D341Med (cell line): ENCODE measurements around the gene DOCK11.

ENCODE experiments used
- DNase-seq: peaks from one replicate; pipeline ENCODE4 v3.0.0; 2012; ENCODE audit warnings: low spot score

Gene DOCK11

DNA sequence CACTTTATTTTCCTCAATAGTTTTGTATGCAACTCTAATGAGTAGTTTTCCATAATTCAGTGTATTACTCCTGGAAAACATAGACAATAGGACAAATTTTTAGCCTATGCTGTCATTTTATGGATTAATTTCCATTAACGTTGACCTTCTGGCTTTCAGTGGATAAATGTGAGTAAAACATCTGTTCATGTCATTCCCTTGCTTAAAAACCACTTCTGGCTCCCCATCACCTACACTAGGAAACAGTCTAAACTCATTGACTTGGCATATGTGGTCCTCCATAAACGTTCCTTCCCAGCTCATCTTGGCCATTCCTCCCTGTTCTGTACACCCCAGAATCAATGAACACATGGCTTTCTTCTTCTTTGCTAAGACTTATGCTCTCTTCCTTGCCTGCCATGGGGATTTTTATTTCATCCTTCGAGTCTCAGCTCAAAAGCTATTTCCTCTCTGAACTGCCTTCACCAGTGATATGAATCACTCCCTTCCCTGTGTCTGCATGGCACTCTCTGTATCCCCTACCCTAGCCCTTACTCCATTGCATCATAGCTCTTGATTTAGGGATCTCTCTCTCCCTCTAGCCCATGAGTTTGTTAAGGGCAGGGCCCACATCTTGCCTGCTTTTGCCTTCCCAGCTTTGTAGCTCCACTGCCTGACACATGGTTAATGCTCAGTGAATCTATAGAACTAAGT is 34.8 kb downstream of the DOCK11 start:
- DNase-seq, result no peak

DNA sequence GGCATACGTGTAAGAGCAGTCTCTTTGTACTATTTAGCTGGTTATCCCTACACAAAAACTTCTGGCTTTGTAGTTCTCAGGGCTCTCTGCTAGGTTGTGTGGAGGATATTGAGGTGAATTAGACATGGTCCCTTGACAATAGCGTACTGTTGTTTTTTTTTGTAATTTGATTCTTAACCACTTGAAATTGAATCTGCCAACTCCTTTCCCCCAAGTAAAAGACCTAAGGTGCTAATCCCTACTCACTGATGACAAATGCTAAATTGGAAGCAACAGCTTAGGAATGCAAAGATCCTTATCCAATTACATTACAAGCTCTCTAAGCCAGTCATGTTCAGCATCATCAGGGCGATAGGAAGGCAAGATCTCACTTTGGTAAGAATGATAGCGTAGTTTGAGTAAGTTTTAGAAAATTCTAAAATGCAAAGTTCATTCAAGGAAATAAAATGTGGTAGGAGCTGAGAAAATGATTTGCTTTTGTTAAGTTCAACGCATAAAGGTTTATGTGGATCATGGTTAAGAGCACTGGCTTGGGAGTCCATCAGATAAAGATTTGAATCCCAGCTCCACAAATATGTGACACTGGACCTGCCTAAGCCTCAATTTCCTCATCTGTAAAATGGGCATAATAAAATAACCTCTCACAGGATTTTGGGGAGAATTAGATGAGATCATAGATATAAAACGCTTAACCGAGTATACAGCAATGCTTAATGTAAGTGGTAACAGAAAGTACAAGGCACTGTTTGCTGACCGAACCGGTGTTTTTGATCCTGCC is 39.3 kb downstream of the DOCK11 start:
- DNase-seq, result peak; percentile 26

- no peak for DNase-seq
Measured at GRCh38 chrX:118536204-118536603, 40.6 kb downstream of the DOCK11 start.

GRCh38 chrX:118536687-118537461 is 41.3 kb downstream of the DOCK11 start:
- no peak for DNase-seq

DNA sequence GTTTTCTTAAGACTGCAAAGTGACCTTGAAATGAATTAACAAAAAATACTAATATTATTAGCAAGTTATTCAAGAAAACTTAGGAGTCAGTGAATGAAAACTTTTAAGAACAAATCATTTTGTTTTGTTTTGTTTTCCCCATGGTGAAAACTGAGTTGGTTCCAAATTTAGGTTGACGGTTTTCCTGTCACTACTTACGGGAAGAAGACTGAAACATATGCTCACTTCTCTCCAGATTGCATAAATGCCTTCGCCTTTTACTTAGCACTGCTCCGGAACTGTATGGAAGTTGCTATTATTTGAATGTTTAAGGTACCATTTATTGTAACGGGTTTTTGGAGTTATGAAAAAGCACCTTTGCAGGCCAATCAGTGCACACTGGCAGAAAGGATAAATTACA is 42.8 kb downstream of the DOCK11 start:
- DNase-seq, result no peak

DNA sequence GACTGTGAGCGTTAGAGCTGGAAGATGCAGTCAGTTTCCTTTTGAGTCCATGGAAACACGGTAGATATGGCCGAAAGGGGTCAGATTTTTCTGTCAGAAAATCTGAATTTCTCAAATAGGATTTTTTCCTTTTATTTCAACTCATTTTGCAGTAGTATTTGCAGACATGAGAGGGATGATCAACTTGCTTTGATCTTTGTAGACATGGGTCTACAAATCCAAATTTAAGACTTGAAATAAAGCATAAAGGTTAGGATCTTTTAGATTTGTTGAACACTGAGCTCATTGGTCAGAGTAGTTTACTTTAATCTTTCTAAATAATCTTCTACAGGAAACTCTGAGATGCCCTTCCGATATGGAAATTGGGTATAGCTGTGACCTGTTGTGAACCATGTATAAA is 44.7 kb downstream of the DOCK11 start:
- no peak for DNase-seq

GRCh38 chrX:118541482-118541881 is 45.9 kb downstream of the DOCK11 start:
- no peak for DNase-seq

DNA sequence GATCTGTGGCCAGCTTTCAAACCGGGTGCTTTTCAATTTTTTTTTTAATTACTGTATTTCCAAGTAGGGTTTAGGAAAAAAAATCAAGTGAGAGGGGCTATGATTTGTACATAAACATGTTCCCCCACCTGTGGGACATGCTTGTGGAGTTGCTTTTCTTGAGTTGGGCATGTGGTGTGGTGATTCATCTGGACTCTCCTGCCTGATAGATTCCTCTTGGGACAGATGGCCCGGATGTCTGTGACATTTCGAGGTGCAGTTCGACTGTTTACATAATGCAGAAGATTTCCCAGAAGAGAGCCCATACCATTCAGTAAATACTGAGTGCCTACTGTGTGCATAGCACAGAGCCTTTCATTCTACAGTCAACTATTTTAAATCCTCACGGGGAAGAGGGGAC is 49.9 kb downstream of the DOCK11 start:
- DNase-seq, result no peak

- DNase-seq, result no peak
Measured at GRCh38 chrX:118548841-118549240, 53.2 kb downstream of the DOCK11 start.

- DNase-seq, result no peak
Measured at GRCh38 chrX:118550792-118551191, 55.2 kb downstream of the DOCK11 start.

GRCh38 chrX:118551426-118551825 is 55.8 kb downstream of the DOCK11 start:
- no peak for DNase-seq

DNA sequence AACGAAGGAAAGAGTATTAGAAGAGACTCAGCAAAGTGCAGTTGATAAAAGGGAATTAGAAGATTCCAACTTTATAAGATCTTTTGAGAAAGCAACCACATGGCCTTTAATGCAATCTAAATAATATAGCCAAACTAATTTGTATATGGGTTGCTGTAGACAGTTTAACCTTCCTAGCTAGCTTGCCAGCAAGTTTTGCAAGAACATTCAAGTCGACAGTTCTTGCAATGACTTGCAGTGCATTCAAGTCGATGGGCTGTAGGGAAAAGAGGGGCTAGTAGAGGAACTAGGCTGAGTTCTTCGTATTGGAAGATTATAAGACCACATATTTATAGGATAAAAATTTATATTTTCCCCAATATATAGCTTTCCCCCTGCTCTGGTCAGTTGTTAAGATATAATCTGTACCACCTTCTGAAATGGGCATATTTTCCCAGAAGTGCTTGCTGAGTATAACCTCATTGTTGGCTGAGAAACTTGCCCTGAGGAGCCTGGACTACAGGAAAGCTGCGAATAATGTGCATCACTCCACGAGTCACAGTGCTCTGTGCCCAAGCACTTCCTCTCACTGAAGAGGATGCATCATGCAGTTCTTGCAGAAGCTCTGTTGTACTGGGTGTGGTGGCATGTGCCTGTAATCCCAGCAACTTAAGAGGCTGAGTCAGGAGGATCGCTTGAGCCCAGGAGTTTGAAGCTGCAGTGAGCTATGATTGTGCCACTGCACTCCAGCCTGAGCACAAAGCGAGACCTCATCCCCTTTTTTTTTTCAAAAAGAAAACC is 56.7 kb downstream of the DOCK11 start:
- no peak for DNase-seq

DNA sequence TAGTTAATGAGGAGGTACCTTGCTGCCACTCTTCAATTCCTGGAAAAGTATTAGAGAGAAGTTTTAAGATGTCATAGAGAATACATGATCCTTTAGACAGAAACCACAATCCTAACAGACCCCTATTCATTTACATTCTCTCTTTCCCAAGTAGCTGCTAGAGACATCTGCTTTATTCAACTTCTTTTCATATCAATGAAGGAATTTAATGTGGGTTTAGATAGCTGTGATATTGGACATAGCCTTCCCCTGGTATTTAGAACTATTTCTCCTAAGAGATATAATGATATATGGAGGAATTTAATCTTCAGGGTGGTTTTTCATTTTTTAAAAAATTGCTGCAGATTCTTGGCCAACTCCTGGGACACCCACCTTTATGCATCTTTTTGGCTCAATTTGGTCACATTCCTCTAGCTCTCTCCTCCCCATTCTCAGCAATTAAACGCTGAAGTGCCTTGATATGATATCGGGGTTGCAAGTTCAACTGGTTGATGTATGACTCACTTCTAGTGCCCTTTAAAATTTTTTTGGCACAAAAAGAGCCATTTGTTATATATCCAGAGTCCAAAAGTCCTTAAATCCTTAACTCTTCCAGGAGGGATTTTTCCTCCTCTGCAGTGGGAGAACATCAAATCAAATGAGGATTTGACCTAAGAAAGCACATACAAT is 57.6 kb downstream of the DOCK11 start:
- DNase-seq, result no peak

GRCh38 chrX:118554511-118554910 is 58.9 kb downstream of the DOCK11 start:
- no peak for DNase-seq

GRCh38 chrX:118558926-118559325 is 63.3 kb downstream of the DOCK11 start:
- no peak for DNase-seq

DNA sequence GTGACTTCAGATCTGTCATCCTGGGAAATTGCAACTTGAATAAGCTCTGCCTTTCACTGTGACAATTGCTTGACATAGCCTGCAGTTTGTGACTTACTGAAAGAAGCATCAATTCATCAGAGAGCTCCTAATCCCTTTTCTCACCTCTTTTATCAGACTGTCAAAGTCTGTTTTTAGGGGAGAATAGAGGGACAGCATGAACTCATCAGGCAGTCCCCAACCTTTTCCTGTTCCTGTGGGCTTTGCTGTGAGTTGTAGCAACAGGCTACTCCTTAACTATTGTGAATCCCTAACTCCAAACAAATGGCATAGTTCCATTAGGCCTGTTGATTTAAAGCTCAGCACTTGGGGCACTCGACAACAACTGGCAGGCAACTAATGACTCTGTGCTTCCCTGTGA is 64.9 kb downstream of the DOCK11 start:
- no peak for DNase-seq

- no peak for DNase-seq
Measured at GRCh38 chrX:118562582-118563164, 67.1 kb downstream of the DOCK11 start.

DNA sequence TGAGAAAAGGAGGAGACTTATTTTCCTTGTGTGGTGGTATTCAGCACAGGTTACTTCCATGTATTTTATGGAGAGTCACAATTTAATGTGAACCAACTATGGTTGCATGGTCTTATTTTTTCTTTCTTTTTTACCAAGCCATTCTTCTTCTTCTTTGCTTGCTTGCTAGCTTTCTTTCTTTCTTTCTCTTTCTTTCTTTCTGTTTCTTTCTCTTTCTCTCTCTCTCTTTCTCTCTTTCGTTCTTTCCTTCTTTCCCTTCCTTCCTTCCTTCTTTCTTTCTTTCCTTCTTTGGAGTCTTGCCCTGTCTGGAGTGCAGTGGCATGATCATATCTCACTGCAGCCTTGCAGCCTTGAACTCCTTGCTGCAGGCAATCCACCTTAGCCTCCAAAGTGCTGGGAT is 68.9 kb downstream of the DOCK11 start:
- no peak for DNase-seq

GRCh38 chrX:118565853-118566252 is 70.2 kb downstream of the DOCK11 start:
- no peak for DNase-seq

- DNase-seq, result no peak
Measured at GRCh38 chrX:118566359-118566758, 70.7 kb downstream of the DOCK11 start.

- DNase-seq, result no peak
Measured at GRCh38 chrX:118569676-118570075, 74.1 kb downstream of the DOCK11 start.
